ENCODE results near the gene CD7.

DNA sequence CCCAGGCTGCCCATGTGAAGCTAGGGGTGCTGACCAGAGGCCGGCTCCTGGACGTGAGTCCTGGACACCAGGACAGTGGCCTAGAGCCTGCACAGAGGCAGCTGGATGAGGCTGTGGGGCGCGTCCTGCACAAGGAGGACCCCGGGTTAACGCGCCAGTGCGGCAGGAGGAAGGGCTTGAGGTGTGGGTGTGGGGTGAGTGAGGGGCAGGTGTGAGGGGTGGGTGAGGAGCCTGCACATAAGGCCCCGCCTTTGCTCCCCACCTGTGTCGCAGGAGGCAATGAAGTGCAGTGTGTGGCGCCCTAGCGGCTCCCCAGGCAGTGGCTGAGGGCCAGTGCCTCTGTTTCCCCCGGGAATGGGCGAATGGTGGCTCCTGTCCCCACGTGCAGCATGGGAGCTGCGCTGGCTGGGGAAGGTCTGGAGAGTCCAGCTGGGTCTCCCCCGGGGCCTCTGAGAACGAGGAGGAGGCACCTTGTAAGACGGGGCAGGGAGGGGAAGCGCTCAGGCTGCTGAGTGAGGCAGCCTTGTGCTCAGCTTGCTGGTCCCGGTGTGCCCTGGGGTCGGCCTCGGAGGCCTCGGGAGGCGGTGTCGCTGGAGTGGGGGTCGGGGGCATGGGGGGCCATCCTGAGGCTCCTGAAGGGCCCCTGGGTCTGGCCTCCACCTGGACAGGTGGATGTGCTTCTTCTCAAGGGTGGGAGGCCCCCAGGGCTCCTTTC lies 3.2 kb downstream of the CD7 start:
- no peak for TF ChIP-seq GATA2 (IDR thresholded peaks at IDR 0.05; ENCODE audit: low read depth, low read length)
- TF ChIP-seq GATA3 (IDR thresholded peaks at IDR 0.05; ENCODE audit: low read depth, low read length) = no peak

Measured in SH-SY5Y (cell line).